ENCODE data around the gene CABP4.

GRCh38 chr11:67503119-67504004, 48.2 kb downstream of the CABP4 start:
- TF ChIP-seq EZH2 (IDR thresholded peaks at IDR 0.05; ENCODE audit: borderline replicate concordance, insufficient read depth, low read depth, low read length, poor library complexity, severe bottlenecking) (no peak), CTCF (IDR thresholded peaks at IDR 0.05) (no peak)

Measured in B cell (primary cell).